ENCODE data around the gene IRAG1. TPM values are rescaled to one million over a fixed set of nuclear protein-coding genes. Genes with fewer than 3 reads are reported as not detected.

IRAG1 gene
- total RNA-seq, 1 donor, result 17.6 TPM

GRCh38 chr11:10719616-10720015 is 26.1 kb upstream of the IRAG1 start:
- no peak overlapping the region for H3K4me3 ChIP-seq (ENCODE audit: low read depth, low read length)
- TF ChIP-seq CTCF (IDR thresholded peaks at IDR 0.05; ENCODE audit: insufficient read depth, low read length), result no peak
- DNase-seq (ENCODE audit: low read depth), result no peak

GRCh38 chr11:10716543-10717259 is 23.1 kb upstream of the IRAG1 start:
- TF ChIP-seq CTCF (IDR thresholded peaks at IDR 0.05; ENCODE audit: insufficient read depth, low read length), result no peak
- no peak overlapping the region for H3K4me3 ChIP-seq (ENCODE audit: low read depth, low read length)
- no peak for DNase-seq (ENCODE audit: low read depth)

GRCh38 chr11:10716122-10716521 is 22.6 kb upstream of the IRAG1 start:
- H3K4me3 ChIP-seq (ENCODE audit: low read depth, low read length), result no peak overlapping the region
- peak; percentile 16 for DNase-seq (ENCODE audit: low read depth)
- TF ChIP-seq CTCF (IDR thresholded peaks at IDR 0.05; ENCODE audit: insufficient read depth, low read length), result no peak

DNA sequence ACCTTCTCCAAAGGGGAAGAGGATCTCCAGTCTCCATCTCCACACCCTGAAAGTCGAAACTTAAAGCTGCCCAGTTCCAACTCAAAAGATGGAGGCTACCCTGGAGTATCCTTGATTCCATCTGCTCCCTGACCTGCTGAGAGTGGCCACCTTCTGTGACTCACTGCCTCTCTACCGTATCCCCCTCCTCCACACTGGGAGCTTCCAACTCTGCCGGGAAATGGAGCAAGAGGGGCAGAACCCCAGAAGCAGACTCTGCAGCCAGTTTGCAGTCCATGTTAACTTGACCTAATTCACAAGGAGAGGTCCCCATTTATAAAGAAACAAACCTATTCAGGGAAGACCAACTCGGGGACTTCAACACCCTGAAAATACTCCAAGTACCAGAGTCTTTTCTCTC is 22.0 kb upstream of the IRAG1 start:
- no peak overlapping the region for H3K4me3 ChIP-seq (ENCODE audit: low read depth, low read length)
- no peak for DNase-seq (ENCODE audit: low read depth)
- no peak for TF ChIP-seq CTCF (IDR thresholded peaks at IDR 0.05; ENCODE audit: insufficient read depth, low read length)

GRCh38 chr11:10709299-10710086 is 15.9 kb upstream of the IRAG1 start:
- H3K4me3 ChIP-seq (ENCODE audit: low read depth, low read length), result no peak overlapping the region
- DNase-seq (ENCODE audit: low read depth), result no peak
- TF ChIP-seq CTCF (IDR thresholded peaks at IDR 0.05; ENCODE audit: insufficient read depth, low read length), result no peak

- no peak for TF ChIP-seq CTCF (IDR thresholded peaks at IDR 0.05; ENCODE audit: insufficient read depth, low read length)
- no peak for DNase-seq (ENCODE audit: low read depth)
- H3K4me3 ChIP-seq (ENCODE audit: low read depth, low read length), result no peak overlapping the region
These were observed 14.6 kb upstream of the IRAG1 start for GRCh38 chr11:10708131-10708530.

Measured in fibroblast of the aortic adventitia (primary cell).